ENCODE measurements around the gene SCAF4.

DNA sequence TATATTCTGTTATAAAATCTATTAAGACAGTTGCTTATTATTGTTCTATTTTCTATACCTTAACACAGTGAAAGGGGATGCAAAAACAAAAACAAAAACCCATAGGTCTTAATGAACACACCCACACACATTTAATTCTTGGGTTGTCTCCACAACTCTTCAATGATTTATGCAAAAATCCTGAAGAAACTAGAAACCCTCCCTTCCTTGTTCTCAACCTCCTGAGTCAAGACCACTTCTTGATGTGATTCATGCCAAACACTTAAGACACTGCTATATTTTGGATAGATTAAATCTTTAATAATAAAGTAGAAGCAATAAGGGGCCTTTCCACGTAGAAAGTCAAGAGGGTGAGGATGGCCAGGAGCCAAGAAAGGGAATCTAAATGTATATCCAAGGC is 23.4 kb downstream of the SCAF4 start:
- TF ChIP-seq CBFB (IDR thresholded peaks at IDR 0.05; ENCODE audit: low read depth) = no peak
- no peak for TF ChIP-seq EGR1 (IDR thresholded peaks at IDR 0.05; ENCODE audit: borderline replicate concordance in 1 of 2, low read depth in 2 of 2, low read length in 2 of 2)
- TF ChIP-seq, protein P1, sequence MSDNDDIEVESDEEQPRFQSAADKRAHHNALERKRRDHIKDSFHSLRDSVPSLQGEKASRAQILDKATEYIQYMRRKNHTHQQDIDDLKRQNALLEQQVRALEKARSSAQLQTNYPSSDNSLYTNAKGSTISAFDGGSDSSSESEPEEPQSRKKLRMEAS (IDR thresholded peaks at IDR 0.05; ENCODE audit: low read depth, low read length) = no peak
- TF ChIP-seq, protein P2, sequence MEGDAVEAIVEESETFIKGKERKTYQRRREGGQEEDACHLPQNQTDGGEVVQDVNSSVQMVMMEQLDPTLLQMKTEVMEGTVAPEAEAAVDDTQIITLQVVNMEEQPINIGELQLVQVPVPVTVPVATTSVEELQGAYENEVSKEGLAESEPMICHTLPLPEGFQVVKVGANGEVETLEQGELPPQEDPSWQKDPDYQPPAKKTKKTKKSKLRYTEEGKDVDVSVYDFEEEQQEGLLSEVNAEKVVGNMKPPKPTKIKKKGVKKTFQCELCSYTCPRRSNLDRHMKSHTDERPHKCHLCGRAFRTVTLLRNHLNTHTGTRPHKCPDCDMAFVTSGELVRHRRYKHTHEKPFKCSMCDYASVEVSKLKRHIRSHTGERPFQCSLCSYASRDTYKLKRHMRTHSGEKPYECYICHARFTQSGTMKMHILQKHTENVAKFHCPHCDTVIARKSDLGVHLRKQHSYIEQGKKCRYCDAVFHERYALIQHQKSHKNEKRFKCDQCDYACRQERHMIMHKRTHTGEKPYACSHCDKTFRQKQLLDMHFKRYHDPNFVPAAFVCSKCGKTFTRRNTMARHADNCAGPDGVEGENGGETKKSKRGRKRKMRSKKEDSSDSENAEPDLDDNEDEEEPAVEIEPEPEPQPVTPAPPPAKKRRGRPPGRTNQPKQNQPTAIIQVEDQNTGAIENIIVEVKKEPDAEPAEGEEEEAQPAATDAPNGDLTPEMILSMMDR (IDR thresholded peaks at IDR 0.05 in 2 of 3, conservative IDR thresholded peaks at IDR 0.05 in 1 of 3; ENCODE audit: control insufficient read depth in 2 of 3, extremely low read depth in 1 of 3, insufficient read depth in 1 of 3, low read depth in 3 of 3, low read length in 3 of 3) = no peak
- TF ChIP-seq, protein P3, sequence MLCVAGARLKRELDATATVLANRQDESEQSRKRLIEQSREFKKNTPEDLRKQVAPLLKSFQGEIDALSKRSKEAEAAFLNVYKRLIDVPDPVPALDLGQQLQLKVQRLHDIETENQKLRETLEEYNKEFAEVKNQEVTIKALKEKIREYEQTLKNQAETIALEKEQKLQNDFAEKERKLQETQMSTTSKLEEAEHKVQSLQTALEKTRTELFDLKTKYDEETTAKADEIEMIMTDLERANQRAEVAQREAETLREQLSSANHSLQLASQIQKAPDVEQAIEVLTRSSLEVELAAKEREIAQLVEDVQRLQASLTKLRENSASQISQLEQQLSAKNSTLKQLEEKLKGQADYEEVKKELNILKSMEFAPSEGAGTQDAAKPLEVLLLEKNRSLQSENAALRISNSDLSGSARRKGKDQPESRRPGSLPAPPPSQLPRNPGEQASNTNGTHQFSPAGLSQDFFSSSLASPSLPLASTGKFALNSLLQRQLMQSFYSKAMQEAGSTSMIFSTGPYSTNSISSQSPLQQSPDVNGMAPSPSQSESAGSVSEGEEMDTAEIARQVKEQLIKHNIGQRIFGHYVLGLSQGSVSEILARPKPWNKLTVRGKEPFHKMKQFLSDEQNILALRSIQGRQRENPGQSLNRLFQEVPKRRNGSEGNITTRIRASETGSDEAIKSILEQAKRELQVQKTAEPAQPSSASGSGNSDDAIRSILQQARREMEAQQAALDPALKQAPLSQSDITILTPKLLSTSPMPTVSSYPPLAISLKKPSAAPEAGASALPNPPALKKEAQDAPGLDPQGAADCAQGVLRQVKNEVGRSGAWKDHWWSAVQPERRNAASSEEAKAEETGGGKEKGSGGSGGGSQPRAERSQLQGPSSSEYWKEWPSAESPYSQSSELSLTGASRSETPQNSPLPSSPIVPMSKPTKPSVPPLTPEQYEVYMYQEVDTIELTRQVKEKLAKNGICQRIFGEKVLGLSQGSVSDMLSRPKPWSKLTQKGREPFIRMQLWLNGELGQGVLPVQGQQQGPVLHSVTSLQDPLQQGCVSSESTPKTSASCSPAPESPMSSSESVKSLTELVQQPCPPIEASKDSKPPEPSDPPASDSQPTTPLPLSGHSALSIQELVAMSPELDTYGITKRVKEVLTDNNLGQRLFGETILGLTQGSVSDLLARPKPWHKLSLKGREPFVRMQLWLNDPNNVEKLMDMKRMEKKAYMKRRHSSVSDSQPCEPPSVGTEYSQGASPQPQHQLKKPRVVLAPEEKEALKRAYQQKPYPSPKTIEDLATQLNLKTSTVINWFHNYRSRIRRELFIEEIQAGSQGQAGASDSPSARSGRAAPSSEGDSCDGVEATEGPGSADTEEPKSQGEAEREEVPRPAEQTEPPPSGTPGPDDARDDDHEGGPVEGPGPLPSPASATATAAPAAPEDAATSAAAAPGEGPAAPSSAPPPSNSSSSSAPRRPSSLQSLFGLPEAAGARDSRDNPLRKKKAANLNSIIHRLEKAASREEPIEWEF (IDR thresholded peaks at IDR 0.05; ENCODE audit: insufficient replicate concordance, low read depth, low read length) = no peak
- TF ChIP-seq SRF (IDR thresholded peaks at IDR 0.05; ENCODE audit: low read depth in 2 of 2, low read length in 2 of 2) = no peak
